ENCODE measurements around the gene FASTKD1.
"Not testable (repeated sequence)": the region's sequence is repeated elsewhere in the genome, so short reads cannot be mapped to it uniquely, and the experiment has no call there.

DNA sequence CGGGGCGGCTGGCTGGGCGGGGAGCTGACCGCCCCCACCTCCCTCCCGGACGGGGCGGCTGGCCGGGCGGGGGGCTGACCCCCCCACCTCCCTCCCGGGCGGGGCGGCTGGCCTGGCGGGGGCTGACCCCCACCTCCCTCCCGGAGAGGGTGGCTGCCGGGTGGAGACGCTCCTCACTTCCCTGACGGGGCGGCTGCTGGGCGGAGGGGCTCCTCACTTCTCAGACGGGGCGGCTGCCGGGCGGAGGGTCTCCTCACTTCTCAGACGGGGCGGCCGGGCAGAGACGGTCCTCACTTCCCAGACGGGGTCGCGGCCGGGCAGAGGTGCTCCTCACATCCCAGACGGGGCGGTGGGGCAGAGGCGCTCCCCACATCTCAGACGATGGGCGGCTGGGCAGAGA, 1.6 kb upstream of the FASTKD1 start:
- TF ChIP-seq, protein P1, sequence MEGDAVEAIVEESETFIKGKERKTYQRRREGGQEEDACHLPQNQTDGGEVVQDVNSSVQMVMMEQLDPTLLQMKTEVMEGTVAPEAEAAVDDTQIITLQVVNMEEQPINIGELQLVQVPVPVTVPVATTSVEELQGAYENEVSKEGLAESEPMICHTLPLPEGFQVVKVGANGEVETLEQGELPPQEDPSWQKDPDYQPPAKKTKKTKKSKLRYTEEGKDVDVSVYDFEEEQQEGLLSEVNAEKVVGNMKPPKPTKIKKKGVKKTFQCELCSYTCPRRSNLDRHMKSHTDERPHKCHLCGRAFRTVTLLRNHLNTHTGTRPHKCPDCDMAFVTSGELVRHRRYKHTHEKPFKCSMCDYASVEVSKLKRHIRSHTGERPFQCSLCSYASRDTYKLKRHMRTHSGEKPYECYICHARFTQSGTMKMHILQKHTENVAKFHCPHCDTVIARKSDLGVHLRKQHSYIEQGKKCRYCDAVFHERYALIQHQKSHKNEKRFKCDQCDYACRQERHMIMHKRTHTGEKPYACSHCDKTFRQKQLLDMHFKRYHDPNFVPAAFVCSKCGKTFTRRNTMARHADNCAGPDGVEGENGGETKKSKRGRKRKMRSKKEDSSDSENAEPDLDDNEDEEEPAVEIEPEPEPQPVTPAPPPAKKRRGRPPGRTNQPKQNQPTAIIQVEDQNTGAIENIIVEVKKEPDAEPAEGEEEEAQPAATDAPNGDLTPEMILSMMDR (conservative IDR thresholded peaks at IDR 0.05; ENCODE audit: low read length): not testable (repeated sequence)
- not testable (repeated sequence) for TF ChIP-seq EZH2phosphoT487 (IDR thresholded peaks at IDR 0.05; ENCODE audit: borderline replicate concordance)
